Skin of body (tissue), 2 donors: Measurements from ENCODE around the gene A2M. TPM values are rescaled to one million over a fixed set of nuclear protein-coding genes. Genes with fewer than 3 reads are reported as not detected.

Experiments used
- DNase-seq: peaks from one replicate; lab custom pipeline; 2025; lab: John Stamatoyannopoulos, UW
- total RNA-seq: library from RNA; depleted of rRNA; stranded (reverse); fragments of >200 nt; gene quantifications from one replicate; pipeline ENCODE4 v1.2.3, GENCODE V29; 2014

A2M gene
- total RNA-seq, 1 donor from 2014 or later: 150 TPM

DNA sequence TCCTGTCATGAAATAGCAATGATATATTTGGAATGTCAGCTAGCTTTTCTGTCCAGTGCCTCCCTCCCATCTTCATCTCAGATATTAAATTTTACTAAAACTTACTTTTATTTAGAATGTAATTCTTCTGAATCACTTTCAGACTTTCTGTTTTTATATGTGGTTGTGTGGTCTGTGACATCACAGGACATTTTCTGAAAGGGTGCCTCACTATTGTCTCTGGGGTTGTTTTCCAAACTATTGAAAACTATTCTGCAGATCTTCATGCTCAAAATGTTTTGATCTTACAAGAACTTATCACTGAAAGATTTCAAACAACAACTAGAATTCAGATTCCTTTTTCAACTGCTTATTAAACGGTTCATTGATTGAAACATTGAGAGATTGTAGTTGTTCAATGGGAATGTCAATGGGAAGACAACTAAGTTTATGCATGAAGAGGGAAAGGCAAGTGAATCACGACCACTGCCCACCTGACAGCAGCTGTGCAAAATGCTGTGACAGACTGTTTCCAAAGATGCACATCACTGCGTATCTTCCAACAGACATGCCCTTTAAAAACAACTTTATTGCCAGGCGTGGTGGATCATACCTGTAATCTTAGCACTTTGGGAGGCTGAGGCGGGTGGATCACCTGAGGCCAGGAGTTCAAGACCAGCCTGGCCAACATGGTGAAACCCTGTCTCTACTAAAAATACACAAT is 75.1 kb downstream of the A2M start:
- DNase-seq: no peak

DNA sequence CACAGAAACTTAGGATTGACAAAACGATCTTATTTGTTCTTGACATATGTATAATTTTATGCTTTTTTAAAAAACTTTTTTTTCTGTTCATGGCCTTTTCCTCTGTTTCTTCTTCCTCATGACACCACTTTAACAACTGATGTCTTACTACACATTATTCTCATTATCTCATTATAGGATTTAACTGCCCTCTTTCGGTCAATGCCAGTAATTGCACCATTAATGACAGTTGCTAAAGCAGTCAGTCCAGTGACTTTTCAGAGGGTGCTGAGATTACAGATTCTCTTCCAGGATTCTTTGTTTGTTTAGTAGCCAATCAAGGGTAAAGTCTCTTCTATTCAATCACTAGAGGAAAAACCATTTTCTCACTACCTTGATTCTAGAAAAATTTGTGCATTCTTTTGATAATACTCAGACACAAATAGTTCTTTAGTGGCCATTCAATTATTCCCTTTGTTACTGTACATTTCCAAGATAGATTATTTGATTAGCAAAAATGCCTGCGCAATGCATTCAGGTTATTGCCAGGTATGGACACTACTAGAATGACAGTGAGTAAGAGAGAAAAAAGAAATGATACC is 76.2 kb downstream of the A2M start:
- peak; percentile 26 for DNase-seq

DNA sequence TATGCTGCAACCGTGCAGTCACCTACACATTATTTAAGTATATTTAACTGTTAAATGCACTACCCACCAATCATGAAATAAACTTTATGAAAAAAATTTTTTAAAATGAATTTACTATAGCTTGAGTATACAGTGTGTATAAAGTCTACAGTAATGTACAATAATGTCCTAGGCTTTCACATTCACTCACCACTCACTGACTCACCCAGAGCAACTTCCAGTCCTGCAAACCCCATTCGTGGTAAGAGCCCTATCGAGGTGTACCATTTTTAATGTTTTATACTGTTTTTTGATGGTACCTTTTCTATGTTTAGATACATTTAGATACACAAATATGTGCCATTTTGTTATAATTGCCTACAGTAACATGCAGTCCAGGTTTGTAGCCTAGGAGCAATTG is 78.3 kb downstream of the A2M start:
- no peak for DNase-seq

DNA sequence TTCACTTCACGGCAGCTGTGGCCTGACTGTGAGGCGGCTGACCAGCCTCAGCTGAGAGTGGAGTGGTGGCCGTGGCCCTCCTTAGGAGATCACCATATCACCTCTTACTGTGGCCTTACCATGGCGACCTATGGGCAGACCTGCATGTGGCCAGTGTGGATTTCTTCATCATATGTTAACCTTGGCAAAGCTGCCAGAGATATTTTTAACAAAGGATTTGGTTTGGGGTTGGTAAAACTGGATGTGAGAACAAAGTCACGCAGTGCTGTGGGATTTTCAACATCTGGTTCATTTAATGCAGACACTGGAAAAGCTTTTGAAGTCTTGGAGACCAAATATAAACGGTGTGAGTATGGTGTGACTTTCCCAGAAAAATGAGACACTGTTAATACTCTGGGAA is 79.5 kb downstream of the A2M start:
- DNase-seq: no peak

DNA sequence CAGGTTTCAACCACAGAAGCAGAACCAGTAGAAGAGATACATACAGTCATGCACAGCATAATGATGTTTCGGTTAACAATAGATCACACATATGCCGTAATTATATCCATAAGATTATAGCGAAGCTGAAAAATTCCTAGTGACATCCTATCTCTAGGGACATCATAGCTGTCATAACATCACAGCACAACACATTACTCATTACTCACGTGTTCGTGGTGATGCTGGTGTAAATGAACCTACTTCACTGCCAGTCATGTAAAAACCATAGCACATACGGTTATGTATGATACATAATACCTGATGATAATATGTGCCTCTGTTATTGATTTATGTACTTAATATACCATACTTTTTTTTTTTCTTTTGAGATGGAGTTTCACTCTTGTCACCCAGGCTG is 81.6 kb downstream of the A2M start:
- DNase-seq: no peak

DNA sequence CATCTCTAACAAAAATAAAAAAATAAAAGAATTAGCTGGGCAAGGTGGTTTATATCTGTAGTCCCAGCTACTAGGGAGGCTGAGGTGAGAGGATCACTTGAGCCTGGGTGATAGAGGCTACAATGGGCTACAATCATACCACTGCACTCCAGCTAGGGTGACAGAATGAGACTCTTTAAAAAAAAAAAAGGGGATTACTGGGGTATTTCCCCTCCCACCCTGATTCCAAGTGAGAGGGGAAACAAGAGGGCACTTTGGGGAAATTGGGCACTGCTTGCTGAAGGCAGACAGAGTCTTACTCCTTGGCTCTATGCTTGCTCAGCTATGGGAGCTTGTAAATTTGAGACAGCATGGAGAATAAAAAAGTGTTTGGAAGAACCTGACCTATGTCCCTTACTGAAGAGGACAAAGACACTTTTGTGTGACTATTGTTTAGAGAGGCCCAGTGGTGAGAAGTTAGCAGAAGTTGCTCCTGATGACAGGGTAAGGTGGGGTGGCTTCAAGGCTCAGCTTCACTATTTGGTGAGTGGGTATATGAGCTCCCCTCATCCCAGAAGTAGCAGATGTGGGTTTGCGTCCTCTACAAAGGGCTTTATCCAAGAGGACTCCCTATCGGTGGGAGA is 82.3 kb downstream of the A2M start:
- no peak for DNase-seq

DNA sequence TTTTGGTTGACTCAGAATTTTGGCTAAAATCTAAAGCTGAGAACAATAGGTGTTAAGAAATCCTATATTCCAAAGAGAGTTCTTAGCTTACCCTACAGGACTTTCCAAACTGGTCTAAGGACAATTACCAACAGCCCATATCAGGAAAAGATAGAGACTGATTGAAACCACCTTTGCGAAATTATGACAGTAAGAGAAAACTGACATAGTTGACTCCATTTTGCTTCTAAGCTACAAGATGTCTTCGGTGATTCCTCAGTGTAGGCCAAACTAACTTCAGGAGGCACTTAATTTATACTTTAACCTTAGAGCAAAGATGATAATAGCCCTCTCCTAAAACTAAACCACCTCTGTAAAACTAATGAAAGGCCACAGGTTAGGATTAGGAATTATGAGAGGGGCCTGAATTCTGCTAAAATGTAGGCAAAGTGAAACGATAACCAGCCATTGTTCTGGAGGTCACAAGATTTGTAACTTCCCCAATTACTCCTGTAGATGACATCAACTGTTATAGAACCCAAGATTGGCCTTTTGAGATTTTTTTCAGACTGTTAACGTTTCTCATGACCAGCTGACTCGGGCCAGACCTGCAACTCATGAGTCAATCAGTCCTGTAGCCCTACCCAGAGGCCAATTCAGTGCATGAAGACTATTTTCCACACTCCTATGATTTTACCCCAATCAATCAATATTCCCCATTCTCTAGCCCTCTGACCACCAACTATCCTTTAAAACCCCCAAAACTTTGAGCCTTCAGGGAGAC is 83.3 kb downstream of the A2M start:
- no peak for DNase-seq

DNA sequence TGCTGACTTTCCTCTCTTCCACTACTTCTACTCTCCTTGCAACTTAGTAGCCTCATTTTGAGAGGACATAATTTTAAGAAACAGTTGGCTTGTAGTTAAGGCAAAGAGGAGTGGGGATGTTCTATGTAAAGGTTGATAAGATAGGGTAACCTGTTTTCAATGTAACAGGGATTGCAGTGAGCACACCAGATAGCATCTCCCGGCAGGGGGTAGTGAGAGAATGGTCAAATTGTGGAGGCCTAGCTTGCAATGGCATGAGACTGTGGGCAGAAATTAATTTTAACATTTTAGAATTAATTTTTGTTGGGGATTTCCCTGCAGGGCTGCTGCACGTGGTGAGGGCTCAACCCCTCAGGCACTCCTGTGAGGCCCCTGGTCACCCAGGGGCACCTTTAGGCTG is 84.9 kb downstream of the A2M start:
- DNase-seq: no peak

DNA sequence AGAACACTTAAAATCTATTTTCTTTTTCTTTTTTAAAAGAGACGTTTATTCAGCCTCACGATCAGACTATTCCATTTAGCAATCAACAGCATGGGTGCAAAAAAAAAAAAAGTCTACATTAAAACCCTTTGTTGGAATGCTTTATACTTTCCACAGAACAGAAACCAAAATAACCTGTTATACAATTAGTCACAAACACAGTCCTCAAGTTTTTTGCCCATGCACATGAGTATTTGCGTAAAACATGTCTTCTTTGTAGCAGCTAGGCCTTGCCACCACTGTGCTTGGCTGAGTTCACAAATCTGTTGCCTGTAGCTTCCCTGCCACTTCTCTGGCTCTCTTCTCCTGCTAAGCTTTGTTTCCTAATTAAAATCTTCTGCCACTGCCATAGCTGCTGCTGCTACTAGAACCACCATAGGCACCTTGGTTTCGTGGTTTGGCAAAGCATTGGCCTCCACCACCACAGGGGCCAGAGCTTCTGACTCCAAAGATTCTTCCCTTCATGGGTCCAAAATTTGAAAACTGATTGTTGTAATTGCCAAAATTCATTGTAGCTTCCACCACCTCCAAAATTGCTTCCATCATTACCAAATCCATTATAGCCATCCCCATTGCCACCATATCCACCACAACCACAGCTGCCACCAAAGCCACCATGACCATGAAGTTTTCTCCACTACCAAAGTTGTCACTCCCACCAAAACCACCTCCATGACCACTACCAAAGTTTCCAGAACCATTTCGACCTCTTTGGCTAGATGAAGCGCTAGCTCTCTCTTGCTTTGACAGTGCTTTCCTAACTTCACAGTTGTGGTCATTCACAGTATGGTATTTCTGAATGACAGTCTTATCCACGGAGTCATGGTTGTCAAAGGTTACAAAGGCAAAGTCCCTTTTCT is 88.3 kb downstream of the A2M start:
- DNase-seq: no peak

DNA sequence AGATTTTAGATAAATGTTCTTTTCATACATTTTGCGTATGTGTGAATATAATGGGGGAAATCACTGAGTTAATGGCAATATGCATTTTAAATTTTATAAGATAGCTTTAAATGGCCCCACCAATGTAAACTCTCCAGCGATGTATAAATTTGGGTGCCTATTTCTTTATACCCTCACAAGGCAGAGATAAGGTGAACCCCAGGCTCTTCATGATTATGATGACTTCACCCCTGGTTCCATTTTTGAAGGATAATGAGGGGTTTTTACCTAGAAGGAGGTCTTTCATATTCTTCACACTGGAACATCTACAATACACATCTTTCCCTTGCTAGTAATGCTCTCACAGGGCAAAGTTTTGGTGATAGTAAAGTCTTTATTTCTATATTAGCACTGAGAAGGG is 91.2 kb downstream of the A2M start:
- no peak for DNase-seq

DNA sequence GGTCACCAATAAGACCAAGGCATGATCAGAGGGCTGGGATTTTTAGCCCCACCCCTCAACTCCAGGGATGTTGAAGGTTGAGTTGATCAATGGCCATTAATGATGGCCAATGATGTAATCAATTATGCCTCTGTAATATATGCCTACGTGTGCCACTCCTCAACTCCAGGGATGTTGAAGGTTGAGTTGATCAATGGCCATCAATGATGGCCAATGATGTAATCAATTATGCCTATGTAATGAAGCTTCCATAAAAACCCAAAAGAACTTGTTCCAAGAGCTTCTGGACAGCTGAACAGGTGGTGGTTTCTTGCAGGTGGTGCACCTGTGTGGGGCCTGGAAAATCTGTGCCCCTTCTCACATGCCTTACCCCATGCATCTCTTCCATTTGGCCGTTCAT is 93.1 kb downstream of the A2M start:
- DNase-seq: no peak

Other genes starting within 250 kb of the A2M start
- gene PHC1, start 201.4 kb downstream of the A2M start, total RNA-seq: 20.9 TPM
- 95.6 TPM for gene M6PR, start 166.3 kb downstream of the A2M start, total RNA-seq
- gene KLRG1, start 126.4 kb downstream of the A2M start, total RNA-seq: 1.6 TPM
- gene PZP, start 92.5 kb upstream of the A2M start, total RNA-seq: 0.20 TPM